ENCODE results near the gene TSPAN33. TPM values are rescaled to one million over a fixed set of nuclear protein-coding genes. Genes with fewer than 3 reads are reported as not detected.

Gene TSPAN33
- total and polyA plus RNA-seq, 10 of the 15 experiments (the other 5 are each of a cell fraction or from before 2014, with no cell fraction given), result 12.0 to 123 (median 86.3) TPM

- WGBS (ENCODE audit: insufficient coverage, insufficient replicate concordance, low lambda C conversion rate, missing lambda C conversion rate), result 84% methylated on average over 11 of the region's 11 CpGs
- intact Hi-C loops (cut with micrococcal nuclease; ENCODE audit: unreplicated experiment), result no loop called here
These were observed 32.6 kb downstream of the TSPAN33 start for GRCh38 chr7:129176916-129177710.

More at GRCh38 chr7:129176916-129177710, 32.6 kb downstream of the TSPAN33 start:
- Histone ChIP-seq H3K9ac (ENCODE audit: control insufficient read depth, insufficient read depth, low read length) (no peak overlapping the region), H2AFZ (ENCODE audit: control insufficient read depth, low read depth, low read length) (no peak overlapping the region), H3K4me3 (no peak overlapping the region), H3K36me3 (ENCODE audit: control insufficient read depth in 2 of 2, insufficient read depth in 2 of 2, low read length in 1 of 2) (no peaks in the 10 kb centered on the region), H3K27me3 (replicated peaks in 1 of 2; ENCODE audit: control insufficient read depth in 2 of 2, insufficient read depth in 2 of 2, low read length in 1 of 2) (no peaks in the 10 kb centered on the region), H4K20me1 (ENCODE audit: control insufficient read depth, insufficient read depth) (no peaks in the 10 kb centered on the region), H3K4me2 (ENCODE audit: control insufficient read depth, insufficient read depth) (no peak overlapping the region), H3K79me2 (ENCODE audit: control insufficient read depth, insufficient read depth, low read length) (no peaks in the 10 kb centered on the region), H3K27ac (ENCODE audit: control insufficient read depth, insufficient read depth) (no peak overlapping the region), H3K4me1 (ENCODE audit: control insufficient read depth, insufficient read depth, low read length) (no peaks in the 10 kb centered on the region), H3K9me3 (replicated peaks; ENCODE audit: control insufficient read depth, insufficient read depth, low read length) (no peaks in the 10 kb centered on the region)
- TF ChIP-seq, protein P1, sequence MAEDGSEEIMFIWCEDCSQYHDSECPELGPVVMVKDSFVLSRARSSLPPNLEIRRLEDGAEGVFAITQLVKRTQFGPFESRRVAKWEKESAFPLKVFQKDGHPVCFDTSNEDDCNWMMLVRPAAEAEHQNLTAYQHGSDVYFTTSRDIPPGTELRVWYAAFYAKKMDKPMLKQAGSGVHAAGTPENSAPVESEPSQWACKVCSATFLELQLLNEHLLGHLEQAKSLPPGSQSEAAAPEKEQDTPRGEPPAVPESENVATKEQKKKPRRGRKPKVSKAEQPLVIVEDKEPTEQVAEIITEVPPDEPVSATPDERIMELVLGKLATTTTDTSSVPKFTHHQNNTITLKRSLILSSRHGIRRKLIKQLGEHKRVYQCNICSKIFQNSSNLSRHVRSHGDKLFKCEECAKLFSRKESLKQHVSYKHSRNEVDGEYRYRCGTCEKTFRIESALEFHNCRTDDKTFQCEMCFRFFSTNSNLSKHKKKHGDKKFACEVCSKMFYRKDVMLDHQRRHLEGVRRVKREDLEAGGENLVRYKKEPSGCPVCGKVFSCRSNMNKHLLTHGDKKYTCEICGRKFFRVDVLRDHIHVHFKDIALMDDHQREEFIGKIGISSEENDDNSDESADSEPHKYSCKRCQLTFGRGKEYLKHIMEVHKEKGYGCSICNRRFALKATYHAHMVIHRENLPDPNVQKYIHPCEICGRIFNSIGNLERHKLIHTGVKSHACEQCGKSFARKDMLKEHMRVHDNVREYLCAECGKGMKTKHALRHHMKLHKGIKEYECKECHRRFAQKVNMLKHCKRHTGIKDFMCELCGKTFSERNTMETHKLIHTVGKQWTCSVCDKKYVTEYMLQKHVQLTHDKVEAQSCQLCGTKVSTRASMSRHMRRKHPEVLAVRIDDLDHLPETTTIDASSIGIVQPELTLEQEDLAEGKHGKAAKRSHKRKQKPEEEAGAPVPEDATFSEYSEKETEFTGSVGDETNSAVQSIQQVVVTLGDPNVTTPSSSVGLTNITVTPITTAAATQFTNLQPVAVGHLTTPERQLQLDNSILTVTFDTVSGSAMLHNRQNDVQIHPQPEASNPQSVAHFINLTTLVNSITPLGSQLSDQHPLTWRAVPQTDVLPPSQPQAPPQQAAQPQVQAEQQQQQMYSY (CRISPR knock-in tag; IDR thresholded peaks at IDR 0.05), result no peak
- TF ChIP-seq ZNF207 (IDR thresholded peaks at IDR 0.05; ENCODE audit: borderline replicate concordance) (no peak), KDM1A (IDR thresholded peaks at IDR 0.05; ENCODE audit: borderline replicate concordance) (no peak), RCOR1 (conservative IDR thresholded peaks at IDR 0.05; ENCODE audit: low read depth, low read length) (no peak), E2F8 (IDR thresholded peaks at IDR 0.05; ENCODE audit: low read depth, partially characterized antibody) (no peak), BMI1 (IDR thresholded peaks at IDR 0.05; ENCODE audit: borderline replicate concordance) (no peak), SMAD1 (IDR thresholded peaks at IDR 0.05; ENCODE audit: low read depth, partially characterized antibody) (no peak), NFYA (IDR thresholded peaks at IDR 0.05; ENCODE audit: borderline replicate concordance, low read depth, low read length) (no peak), RUNX3 (IDR thresholded peaks at IDR 0.05; ENCODE audit: low read length) (no peak), ATF3 (IDR thresholded peaks at IDR 0.05; ENCODE audit: borderline replicate concordance, extremely low read depth, low read depth, low read length) (no peak), HDAC6 (IDR thresholded peaks at IDR 0.05; ENCODE audit: unreplicated experiment) (no peak), RBBP5 (conservative IDR thresholded peaks at IDR 0.05) (no peak)
- FAIRE-seq, result no peak
- POLR2A ChIA-PET, result no interaction called here
- RAD21 ChIA-PET (ENCODE audit: unreplicated experiment), result interaction anchor here (0.6 kb wide), 1 partner anchor 45 kb away, joined by 3 read pairs; no protein-coding TSS in a partner anchor
- in situ Hi-C loops (cut with MboI), result no loop called here
- no peak for DNase-seq (ENCODE audit: low read depth, low spot score)
- BruUV-seq (replicated peaks), result no TSS peak
- SMC1A ChIA-PET (ENCODE audit: uncharacterized antibody, unreplicated experiment), result interaction anchor here (1.0 kb wide), 1 partner anchor 14 kb away, joined by 3 read pairs; no protein-coding TSS in a partner anchor
- no peak; the same call in 2 of the 3 replicates for ATAC-seq
- CTCF ChIA-PET, result no interaction called here

All from GM12878 (cell line).